Neutrophil (primary cell): ENCODE data around the gene CNTN2.

Source experiments
- H3K27ac ChIP-seq: fragments of 200-600 bp; sonication (generic); 2 replicates; pipeline ENCODE4 v1.5.1; 2016; ENCODE audit warnings: mild to moderate bottlenecking, moderate library complexity
- H3K27me3 ChIP-seq: fragments of 200-600 bp; sonication (generic); 2 replicates; pipeline ENCODE4 v1.6.0; 2016; ENCODE audit warnings: mild to moderate bottlenecking
- H3K36me3 ChIP-seq: fragments of 200-600 bp; sonication (generic); 2 replicates; pipeline ENCODE4 v1.5.1; 2017
- H3K4me1 ChIP-seq, 2 experiments: fragments of 200-600 bp in 1 of 2; sonication (generic) in 1 of 2; 1 replicate in 1 of 2; 2 replicates in 1 of 2; pipeline versions ENCODE4 v1.5.1 to v1.6.1; 2013 to 2016; ENCODE audit warnings: low read depth in 1 of 2, low read length in 1 of 2, mild to moderate bottlenecking in 1 of 2, moderate library complexity in 1 of 2; ENCODE audit not compliant: control insufficient read depth in 1 of 2, insufficient read depth in 1 of 2
- H3K4me3 ChIP-seq, 2 experiments: fragments of 200-600 bp in 1 of 2; sonication (generic) in 1 of 2; 1 replicate in 1 of 2; 2 replicates in 1 of 2; pipeline ENCODE4 v1.5.1; 2013 to 2016; ENCODE audit warnings: low read depth in 1 of 2, low read length in 1 of 2, mild to moderate bottlenecking in 1 of 2, moderate library complexity in 1 of 2
- H3K9me3 ChIP-seq: fragments of 200-600 bp; sonication (generic); 2 replicates; pipeline ENCODE4 v1.5.1; 2016
- TF ChIP-seq, protein P1 (sequence below): fragments of 200-600 bp; sonication (generic); IDR thresholded peaks from 2 replicates; pipeline ENCODE4 v1.5.1; 2016; ENCODE audit warnings: antibody characterized with exemption

Gene CNTN2

DNA sequence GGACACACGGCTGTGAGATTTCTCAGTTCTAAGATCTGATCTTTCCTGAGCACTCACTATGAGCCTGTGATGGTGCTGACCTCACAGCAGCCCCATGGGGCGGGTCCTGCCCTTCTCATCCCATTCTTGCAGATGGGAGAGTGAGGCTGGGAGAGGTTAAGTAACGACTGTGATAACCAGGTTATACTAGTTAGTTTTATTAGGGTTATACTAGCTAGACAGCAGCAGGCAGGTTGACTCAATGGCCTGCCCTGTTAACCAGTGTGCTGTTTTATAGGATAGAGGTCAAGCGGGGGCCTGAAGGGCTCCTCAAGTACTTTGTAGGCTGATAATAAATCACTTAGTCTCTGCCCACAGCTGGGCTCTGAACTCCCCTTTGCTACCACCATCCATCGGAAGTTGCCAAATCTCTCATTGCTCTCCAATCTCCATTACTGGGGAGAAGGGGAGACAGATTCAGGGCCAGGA lies 4.8 kb downstream of the CNTN2 start:
- Histone ChIP-seq H3K27ac (no peak overlapping the region), H3K4me3 (no peak overlapping the region), H3K4me1 (peaks cover 3 to 6% of the 10 kb centered on the region in 2 experiments), H3K9me3 (no peaks in the 10 kb centered on the region), H3K36me3 (no peaks in the 10 kb centered on the region), H3K27me3 (peaks cover 56% of the 10 kb centered on the region)
- TF ChIP-seq, protein P1, sequence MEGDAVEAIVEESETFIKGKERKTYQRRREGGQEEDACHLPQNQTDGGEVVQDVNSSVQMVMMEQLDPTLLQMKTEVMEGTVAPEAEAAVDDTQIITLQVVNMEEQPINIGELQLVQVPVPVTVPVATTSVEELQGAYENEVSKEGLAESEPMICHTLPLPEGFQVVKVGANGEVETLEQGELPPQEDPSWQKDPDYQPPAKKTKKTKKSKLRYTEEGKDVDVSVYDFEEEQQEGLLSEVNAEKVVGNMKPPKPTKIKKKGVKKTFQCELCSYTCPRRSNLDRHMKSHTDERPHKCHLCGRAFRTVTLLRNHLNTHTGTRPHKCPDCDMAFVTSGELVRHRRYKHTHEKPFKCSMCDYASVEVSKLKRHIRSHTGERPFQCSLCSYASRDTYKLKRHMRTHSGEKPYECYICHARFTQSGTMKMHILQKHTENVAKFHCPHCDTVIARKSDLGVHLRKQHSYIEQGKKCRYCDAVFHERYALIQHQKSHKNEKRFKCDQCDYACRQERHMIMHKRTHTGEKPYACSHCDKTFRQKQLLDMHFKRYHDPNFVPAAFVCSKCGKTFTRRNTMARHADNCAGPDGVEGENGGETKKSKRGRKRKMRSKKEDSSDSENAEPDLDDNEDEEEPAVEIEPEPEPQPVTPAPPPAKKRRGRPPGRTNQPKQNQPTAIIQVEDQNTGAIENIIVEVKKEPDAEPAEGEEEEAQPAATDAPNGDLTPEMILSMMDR = no peak

DNA sequence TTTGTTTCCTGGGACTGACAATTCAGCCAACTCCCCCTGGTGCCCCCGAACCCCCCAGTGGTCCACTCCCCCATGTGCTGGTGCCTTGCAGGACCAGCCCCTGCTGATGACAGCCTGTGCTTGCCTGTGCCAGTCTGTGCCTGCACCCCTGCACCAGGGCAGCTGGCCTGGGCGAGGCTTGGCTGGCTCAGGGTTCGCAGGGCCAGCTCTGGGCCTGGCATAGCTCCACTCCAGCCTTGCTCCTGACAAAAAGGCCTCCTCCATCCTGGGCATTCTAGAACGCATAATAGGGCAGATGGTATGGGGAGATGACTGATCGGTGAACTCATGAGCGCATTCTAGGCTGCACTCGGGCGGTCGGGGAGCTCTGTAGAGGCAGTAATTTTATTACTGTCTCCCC lies 5.4 kb downstream of the CNTN2 start:
- TF ChIP-seq, protein P1 = no peak
- no peaks in the 10 kb centered on the region for H3K36me3 ChIP-seq
- H3K9me3 ChIP-seq = no peaks in the 10 kb centered on the region
- no peak overlapping the region for H3K27ac ChIP-seq
- H3K27me3 ChIP-seq = peaks cover 50% of the 10 kb centered on the region
- H3K4me1 ChIP-seq = no peaks in the 10 kb centered on the region
- H3K4me3 ChIP-seq = no peak overlapping the region

DNA sequence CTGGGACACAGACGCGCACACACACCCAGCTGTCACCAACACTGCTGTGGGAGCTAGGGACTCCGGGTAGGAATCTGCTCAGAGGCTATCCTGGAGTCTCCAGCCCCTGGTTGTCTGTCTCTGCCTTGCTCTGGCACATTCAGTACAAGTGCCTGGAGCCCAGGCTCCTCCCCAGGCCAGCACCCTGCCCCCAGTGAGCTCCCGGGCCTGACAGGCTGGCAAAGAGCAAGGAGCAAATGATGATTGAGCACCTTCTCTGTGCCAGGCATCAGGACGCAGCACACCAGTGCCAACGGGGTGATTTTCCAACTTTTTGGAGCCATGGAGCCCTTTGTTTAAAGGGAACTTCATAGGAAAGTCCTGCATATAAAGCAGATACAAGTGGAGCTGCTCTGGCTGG lies 6.5 kb downstream of the CNTN2 start:
- Histone ChIP-seq H3K9me3 (no peaks in the 10 kb centered on the region), H3K36me3 (no peaks in the 10 kb centered on the region), H3K4me1 (no peaks in the 10 kb centered on the region), H3K27ac (no peak overlapping the region), H3K4me3 (no peak overlapping the region), H3K27me3 (peaks cover 39% of the 10 kb centered on the region)
- TF ChIP-seq, protein P1 = no peak

DNA sequence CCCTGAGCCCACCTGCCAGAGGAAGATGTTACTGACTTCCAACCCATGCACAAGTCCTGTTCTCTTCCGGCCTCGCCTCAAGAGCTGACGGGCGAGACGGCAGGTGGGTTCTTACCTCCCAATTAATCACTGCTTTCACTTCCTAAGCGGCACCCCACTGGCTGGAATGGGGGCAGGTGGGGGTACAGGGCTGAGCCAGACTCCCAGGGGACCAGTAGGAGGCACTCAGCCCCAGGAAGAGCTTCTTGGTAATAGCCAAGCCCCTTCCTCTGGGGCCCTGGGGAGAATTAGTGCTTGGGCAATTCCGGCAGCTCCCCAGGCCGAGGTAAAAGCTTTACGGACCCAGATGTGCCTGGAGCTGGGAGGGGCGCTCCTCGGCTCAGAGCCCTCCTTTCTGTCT lies 9.7 kb downstream of the CNTN2 start:
- Histone ChIP-seq H3K27ac (no peak overlapping the region), H3K4me1 (no peaks in the 10 kb centered on the region), H3K36me3 (no peaks in the 10 kb centered on the region), H3K4me3 (no peak overlapping the region), H3K27me3 (peaks cover 7% of the 10 kb centered on the region), H3K9me3 (no peaks in the 10 kb centered on the region)
- TF ChIP-seq, protein P1 = no peak

DNA sequence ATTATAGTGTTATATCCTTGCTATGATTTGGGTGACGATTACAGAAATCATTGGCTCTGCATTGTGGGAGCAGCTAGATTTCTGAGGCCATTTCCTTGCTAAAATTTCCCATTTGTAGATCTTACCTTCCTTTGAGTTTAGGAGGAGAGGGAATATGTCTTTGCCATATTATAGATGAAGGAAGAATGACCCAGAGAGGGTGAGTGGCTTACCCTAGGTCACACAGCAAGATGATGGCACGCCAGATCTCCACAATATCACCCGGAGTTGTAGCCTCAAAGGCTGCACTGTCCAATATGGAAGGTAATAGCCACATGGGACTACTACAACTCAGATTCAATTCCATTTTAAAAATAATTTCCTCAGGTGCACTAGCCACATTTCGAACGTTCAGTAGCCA lies 10.3 kb downstream of the CNTN2 start:
- H3K27ac ChIP-seq = no peak overlapping the region
- peaks cover under 1% of the 10 kb centered on the region for H3K27me3 ChIP-seq
- no peaks in the 10 kb centered on the region for H3K4me1 ChIP-seq
- no peaks in the 10 kb centered on the region for H3K9me3 ChIP-seq
- H3K4me3 ChIP-seq = no peak overlapping the region
- TF ChIP-seq, protein P1 = no peak
- no peaks in the 10 kb centered on the region for H3K36me3 ChIP-seq

DNA sequence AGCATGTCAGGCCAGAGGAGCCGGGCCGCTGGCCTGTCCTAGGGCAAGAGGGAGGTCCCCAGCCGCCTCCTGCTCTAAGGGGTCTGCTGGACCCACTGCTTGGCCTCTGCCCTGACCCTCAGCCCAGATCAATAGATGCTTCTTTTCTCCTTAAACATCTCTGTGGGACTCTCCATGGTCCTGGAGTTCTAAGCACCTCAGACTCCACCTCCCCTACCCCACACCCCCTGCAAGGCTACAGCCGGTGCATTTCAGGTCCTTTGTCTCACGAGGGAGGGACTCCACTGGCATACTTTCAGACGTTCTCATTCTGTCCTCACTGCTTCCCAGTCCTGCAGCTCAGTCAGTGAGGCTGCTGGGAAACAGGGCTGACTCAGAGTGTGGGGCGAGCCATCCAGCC lies 11.0 kb downstream of the CNTN2 start:
- Histone ChIP-seq H3K27ac (no peak overlapping the region), H3K36me3 (no peaks in the 10 kb centered on the region), H3K4me3 (no peak overlapping the region), H3K4me1 (no peaks in the 10 kb centered on the region), H3K9me3 (no peaks in the 10 kb centered on the region), H3K27me3 (no peaks in the 10 kb centered on the region)
- TF ChIP-seq, protein P1 = no peak
